ENCODE measurements around the gene SERPINA9.
"Not testable (repeated sequence)": the region's sequence is repeated elsewhere in the genome, so short reads cannot be mapped to it uniquely, and the experiment has no call there.

The SERPINA9 gene

GRCh38 chr14:94421316-94421715, 54.7 kb downstream of the SERPINA9 start:
- no peak for DNase-seq (ENCODE audit: low read depth)
- no peak overlapping the region for H3K4me3 ChIP-seq (ENCODE audit: low read length)
- no peaks in the 10 kb centered on the region for H3K36me3 ChIP-seq (ENCODE audit: control insufficient read depth, insufficient read depth, low read length, severe bottlenecking)
- H3K27me3 ChIP-seq (replicated peaks; ENCODE audit: control insufficient read depth, insufficient read depth, low read length), result no peaks in the 10 kb centered on the region
- H3K9me3 ChIP-seq (ENCODE audit: control insufficient read depth, low read length), result peaks cover 6% of the 10 kb centered on the region
- no peak overlapping the region for H3K9ac ChIP-seq (ENCODE audit: low read length)
- H3K4me1 ChIP-seq (ENCODE audit: control insufficient read depth, insufficient read depth, low read length), result no peaks in the 10 kb centered on the region

GRCh38 chr14:94417497-94418205, 58.3 kb downstream of the SERPINA9 start:
- not testable (repeated sequence) for H3K36me3 ChIP-seq (ENCODE audit: control insufficient read depth, insufficient read depth, low read length, severe bottlenecking); DNase-seq (ENCODE audit: low read depth); H3K9ac ChIP-seq (ENCODE audit: low read length); H3K4me3 ChIP-seq (ENCODE audit: low read length); H3K27me3 ChIP-seq (replicated peaks; ENCODE audit: control insufficient read depth, insufficient read depth, low read length); H3K4me1 ChIP-seq (ENCODE audit: control insufficient read depth, insufficient read depth, low read length); H3K9me3 ChIP-seq (ENCODE audit: control insufficient read depth, low read length)
